IPS-18a (cell line): ENCODE measurements around the gene SOX5.
"Not testable (repeated sequence)": the region's sequence is repeated elsewhere in the genome, so short reads cannot be mapped to it uniquely, and the experiment has no call there.

ENCODE experiments used
- H3K27ac ChIP-seq: one replicate; pipeline ENCODE4 v1.5.1; 2013; ENCODE audit warnings: low read length
- H3K27me3 ChIP-seq: one replicate; pipeline ENCODE4 v1.6.1; 2013; ENCODE audit warnings: mild to moderate bottlenecking, low read length; ENCODE audit not compliant: control insufficient read depth, insufficient read depth
- H3K36me3 ChIP-seq: one replicate; pipeline ENCODE4 v1.6.1; 2013; ENCODE audit warnings: low read depth, low read length; ENCODE audit not compliant: control insufficient read depth
- H3K4me1 ChIP-seq: one replicate; pipeline ENCODE4 v1.6.1; 2013; ENCODE audit warnings: low read depth, low read length; ENCODE audit not compliant: control insufficient read depth
- H3K4me3 ChIP-seq: one replicate; pipeline ENCODE4 v1.5.1; 2013; ENCODE audit warnings: low read length
- H3K9ac ChIP-seq: one replicate; pipeline ENCODE4 v1.6.1; 2013; ENCODE audit warnings: mild to moderate bottlenecking, low read length, moderate library complexity
- H3K9me3 ChIP-seq: one replicate; pipeline ENCODE4 v1.6.1; 2013; ENCODE audit warnings: low read depth, low read length; ENCODE audit not compliant: control insufficient read depth

The SOX5 gene

DNA sequence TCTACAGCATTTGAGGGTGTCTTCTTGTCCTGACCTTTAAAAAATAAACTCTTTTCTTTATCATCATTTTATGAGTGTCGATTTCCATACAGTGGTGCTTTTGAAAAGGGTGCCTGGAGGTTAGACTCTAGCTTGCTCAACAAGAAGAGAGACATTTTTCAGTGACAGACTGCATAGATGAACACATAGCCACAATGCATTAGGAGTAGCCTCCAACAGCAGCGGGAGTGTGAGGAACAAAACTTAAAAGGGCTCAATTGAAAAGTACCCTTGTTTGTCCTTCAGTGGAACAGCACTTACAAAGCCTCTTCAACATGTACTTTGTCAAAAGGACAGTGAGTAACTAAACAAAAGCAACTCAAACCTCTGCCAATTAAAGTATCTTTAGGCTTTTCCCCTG lies 119.3 kb downstream of the SOX5 start:
- H3K9me3 ChIP-seq = no peaks in the 10 kb centered on the region
- H3K9ac ChIP-seq = no peak overlapping the region
- H3K27me3 ChIP-seq = no peaks in the 10 kb centered on the region
- peaks cover 4% of the 10 kb centered on the region for H3K4me1 ChIP-seq
- no peak overlapping the region for H3K4me3 ChIP-seq
- no peak overlapping the region for H3K27ac ChIP-seq
- H3K36me3 ChIP-seq = no peaks in the 10 kb centered on the region

DNA sequence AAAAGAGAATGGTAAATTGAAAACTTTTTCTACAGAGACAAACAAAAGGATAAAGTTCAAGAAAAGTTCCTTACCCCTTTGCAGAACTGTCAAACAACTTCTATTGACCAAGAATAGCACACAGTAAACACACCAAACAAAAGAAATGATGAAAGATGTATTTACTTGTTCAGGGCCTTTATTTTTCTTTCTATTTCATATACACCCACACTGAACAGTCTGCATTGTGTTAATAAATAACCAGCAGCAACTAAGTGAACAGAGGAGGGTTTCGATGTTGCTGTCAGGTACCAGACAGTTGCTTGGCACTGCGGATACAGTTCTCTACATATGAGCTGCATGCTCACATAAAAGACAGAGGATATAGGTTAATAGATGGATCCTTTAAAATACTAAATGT lies 122.1 kb downstream of the SOX5 start:
- H3K36me3 ChIP-seq = no peaks in the 10 kb centered on the region
- peaks cover 4% of the 10 kb centered on the region for H3K4me1 ChIP-seq
- no peaks in the 10 kb centered on the region for H3K27me3 ChIP-seq
- H3K9me3 ChIP-seq = no peaks in the 10 kb centered on the region
- no peak overlapping the region for H3K27ac ChIP-seq
- no peak overlapping the region for H3K9ac ChIP-seq
- H3K4me3 ChIP-seq = no peak overlapping the region

DNA sequence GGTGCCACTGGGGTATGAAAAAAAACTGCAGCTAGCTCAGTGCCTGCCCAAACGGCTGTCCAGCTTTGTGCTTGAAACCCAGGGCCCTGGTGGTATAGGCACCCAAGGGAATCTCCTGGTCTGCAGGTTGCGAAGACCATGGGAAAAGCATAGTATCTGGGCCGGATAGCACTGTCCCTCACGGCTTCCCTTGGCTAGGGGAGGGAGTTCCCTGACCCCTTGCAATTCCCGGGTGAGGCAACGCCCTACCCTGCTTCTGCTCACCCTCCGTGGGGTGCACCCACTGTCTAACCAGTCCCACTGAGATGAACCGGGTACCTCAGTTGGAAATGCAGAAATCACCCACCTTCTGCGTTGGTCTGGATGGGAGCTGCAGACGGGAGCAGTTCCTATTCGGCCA lies 124.3 kb downstream of the SOX5 start:
- not testable (repeated sequence) for H3K4me3 ChIP-seq, H3K9ac ChIP-seq, H3K4me1 ChIP-seq, H3K27me3 ChIP-seq, H3K9me3 ChIP-seq, H3K36me3 ChIP-seq, H3K27ac ChIP-seq

DNA sequence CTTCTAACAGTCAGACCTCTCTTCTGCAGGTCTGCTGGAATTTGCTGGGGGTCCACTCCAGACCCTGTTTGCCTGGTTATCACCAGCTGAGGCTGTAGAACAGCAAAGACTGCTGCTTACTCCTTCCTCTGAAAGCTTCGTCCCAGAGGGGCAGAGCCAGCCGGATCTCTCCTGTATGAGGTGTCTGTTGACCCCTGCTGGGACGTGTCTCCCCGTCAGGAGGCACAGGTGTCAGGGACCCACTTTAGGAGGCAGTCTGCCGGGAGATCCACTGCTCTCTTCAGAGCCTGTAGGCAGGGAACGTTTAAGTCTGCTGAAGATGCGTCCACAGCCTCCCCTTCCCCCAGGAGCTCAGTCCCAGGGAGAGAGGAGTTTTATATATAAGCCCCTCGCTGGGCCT lies 125.1 kb downstream of the SOX5 start:
- H3K4me1 ChIP-seq = no peaks in the 10 kb centered on the region
- no peak overlapping the region for H3K4me3 ChIP-seq
- no peaks in the 10 kb centered on the region for H3K36me3 ChIP-seq
- no peaks in the 10 kb centered on the region for H3K27me3 ChIP-seq
- no peak overlapping the region for H3K27ac ChIP-seq
- no peaks in the 10 kb centered on the region for H3K9me3 ChIP-seq
- no peak overlapping the region for H3K9ac ChIP-seq

DNA sequence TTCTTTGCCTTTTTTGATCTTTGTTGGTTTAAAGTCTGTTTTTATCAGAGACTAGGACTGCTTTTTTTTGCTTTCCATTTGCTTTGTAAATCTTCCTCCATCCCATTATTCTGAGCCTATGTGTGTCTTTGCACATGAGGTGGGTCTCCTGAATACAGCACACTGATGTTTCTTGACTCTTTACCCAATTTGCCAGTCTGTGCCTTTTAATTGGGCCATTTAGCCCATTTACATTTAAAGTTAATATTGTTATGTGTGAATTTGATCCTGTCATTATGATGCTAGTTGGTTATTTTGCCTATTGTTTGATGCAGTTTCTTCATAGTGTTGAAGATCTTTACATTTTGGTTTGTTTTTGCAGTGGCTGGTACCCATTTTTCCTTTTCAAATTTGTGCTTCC lies 126.6 kb downstream of the SOX5 start:
- H3K4me1 ChIP-seq, H3K27me3 ChIP-seq, H3K36me3 ChIP-seq, H3K9me3 ChIP-seq, H3K9ac ChIP-seq, H3K27ac ChIP-seq, H3K4me3 ChIP-seq: not testable (repeated sequence)

DNA sequence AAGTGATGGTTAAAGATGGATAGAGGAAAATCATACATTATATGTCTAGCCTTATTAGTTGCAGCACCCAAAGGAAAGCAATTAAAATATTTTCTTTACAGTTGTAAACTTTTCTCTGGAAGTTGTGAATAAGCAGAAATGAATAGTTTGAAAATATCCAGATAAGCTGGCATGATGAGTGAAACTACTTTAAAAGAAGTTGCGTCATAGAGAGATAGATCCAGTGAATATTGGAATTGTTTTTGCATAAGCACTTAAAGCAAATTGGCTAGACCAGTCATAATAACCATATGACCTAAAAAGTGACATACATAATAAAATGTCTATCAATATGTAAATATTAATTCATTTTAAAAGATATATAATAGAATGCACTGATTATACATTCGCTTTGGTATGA lies 132.1 kb downstream of the SOX5 start:
- peaks cover 7% of the 10 kb centered on the region for H3K4me1 ChIP-seq
- H3K9ac ChIP-seq = no peak overlapping the region
- no peak overlapping the region for H3K27ac ChIP-seq
- no peaks in the 10 kb centered on the region for H3K27me3 ChIP-seq
- no peaks in the 10 kb centered on the region for H3K36me3 ChIP-seq
- no peak overlapping the region for H3K4me3 ChIP-seq
- H3K9me3 ChIP-seq = no peaks in the 10 kb centered on the region

DNA sequence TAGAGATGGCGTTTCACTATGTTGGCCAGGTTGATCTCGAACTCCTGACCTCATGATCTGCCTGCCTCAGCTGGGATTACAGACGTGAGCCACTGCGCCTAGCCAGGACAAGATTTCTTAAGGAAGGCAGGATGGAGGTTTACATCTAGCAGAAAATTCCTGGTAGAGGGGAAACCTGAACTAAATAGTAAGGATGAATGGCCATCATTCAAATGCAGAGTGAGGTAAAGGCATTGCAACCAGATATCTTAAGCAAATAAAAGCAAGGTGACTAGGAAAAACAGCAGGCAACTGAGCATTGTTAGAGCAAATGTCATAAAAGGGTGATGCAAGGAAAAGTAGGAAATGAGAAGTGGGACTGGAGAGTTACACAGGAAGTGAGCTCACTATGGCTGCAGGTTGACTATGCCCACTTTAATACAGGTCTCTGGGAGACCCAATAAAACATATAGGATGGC lies 133.0 kb downstream of the SOX5 start:
- H3K27ac ChIP-seq = no peak overlapping the region
- H3K4me3 ChIP-seq = no peak overlapping the region
- H3K36me3 ChIP-seq = no peaks in the 10 kb centered on the region

DNA sequence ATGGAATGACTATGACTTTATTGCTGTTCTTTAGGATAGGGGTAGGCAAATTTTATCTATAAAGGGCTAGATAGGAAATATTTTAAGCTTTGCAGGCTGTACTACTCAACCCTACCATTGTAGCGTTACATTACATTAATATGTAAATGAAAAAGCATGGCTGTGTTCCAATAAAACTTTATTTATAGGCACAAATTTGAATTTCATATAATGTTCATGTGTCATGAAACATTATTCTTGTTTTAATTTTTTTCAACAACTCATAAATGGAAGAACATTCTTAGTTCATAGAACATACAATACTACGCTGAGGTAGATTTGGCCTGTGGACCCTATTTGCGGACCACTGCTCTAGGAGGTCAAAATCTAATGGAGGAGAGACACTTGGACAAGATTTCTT lies 133.7 kb downstream of the SOX5 start:
- Histone ChIP-seq H3K27ac (no peak overlapping the region), H3K36me3 (no peaks in the 10 kb centered on the region), H3K9ac (no peak overlapping the region), H3K9me3 (no peaks in the 10 kb centered on the region), H3K4me1 (peaks cover 7% of the 10 kb centered on the region), H3K4me3 (no peak overlapping the region), H3K27me3 (no peaks in the 10 kb centered on the region)

More for the DNA sequence above, 133.0 kb downstream of the SOX5 start:
- H3K9ac ChIP-seq = no peak overlapping the region
- no peaks in the 10 kb centered on the region for H3K9me3 ChIP-seq
- H3K4me1 ChIP-seq = peaks cover 7% of the 10 kb centered on the region
- H3K27me3 ChIP-seq = no peaks in the 10 kb centered on the region

DNA sequence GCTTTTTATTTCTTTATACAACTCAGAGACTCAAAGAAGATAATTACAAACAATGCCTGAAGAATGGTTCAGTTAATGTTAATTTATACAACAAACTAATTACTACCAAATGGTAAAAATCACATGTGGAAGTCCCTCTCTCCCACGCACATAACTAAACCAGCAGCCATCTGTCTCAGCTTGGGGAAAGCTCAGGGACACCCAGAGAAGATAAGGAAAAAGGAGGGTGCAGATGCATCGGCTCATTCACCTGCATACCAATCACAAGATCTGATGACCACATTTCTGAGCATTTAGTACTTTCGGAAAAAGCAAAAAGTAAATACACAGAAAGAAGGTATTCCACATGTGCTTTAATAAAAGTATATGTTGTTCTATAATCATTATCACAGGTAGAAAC lies 136.3 kb downstream of the SOX5 start:
- Histone ChIP-seq H3K27me3 (no peaks in the 10 kb centered on the region), H3K36me3 (no peaks in the 10 kb centered on the region), H3K4me3 (no peak overlapping the region), H3K9ac (no peak overlapping the region), H3K9me3 (no peaks in the 10 kb centered on the region), H3K27ac (no peak overlapping the region), H3K4me1 (peaks cover 7% of the 10 kb centered on the region)

DNA sequence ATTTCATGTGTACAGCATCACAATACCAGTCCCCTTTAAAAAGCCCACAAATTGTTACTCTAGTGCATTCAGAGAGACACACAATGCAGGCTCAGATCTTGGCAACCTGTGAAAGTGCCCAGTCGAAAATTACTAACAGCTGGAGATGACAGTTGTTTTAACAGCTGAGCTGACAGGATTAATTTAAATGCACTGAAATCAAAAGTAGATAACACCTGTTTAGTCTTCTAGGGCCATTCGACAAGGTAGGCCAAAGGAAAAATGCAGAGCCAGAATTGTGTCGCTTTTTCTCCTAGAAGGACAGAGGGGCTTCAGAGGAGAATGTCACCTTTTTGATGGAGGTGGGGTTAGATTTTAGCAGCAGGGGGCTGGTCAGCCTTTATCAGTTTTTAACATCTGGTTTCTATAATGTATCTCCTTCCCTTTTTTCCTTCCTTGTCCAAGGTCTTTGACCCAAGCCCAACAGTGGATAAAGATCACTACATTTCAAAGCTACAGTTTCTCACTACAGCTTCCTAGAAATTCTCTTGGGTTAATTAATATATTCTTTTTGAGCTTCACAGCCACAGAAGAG lies 139.1 kb downstream of the SOX5 start:
- Histone ChIP-seq H3K4me1 (no peaks in the 10 kb centered on the region), H3K4me3 (no peak overlapping the region), H3K27ac (no peak overlapping the region), H3K9me3 (no peaks in the 10 kb centered on the region), H3K27me3 (no peaks in the 10 kb centered on the region), H3K9ac (no peak overlapping the region), H3K36me3 (no peaks in the 10 kb centered on the region)

DNA sequence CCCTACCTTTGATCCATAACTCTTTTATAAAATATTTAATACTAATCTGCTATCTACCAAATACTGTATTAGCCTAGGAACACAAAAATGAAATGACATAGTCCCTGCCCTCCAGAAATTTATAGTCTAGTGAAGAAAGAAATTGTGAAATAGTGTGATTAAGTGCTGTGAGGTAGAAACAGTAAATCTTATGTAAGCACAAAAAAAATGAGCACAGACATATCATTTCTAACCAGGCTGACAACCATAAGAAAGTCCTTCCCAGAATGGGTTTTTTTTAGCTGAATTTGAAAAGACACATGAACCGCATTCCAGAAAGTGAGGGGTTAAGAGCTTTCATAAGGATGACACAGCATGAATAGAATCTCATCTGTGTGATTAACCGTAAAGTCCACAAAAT lies 145.9 kb downstream of the SOX5 start:
- Histone ChIP-seq H3K9ac (no peak overlapping the region), H3K27ac (no peak overlapping the region), H3K4me3 (no peak overlapping the region), H3K9me3 (no peaks in the 10 kb centered on the region), H3K27me3 (no peaks in the 10 kb centered on the region), H3K36me3 (no peaks in the 10 kb centered on the region), H3K4me1 (no peaks in the 10 kb centered on the region)

DNA sequence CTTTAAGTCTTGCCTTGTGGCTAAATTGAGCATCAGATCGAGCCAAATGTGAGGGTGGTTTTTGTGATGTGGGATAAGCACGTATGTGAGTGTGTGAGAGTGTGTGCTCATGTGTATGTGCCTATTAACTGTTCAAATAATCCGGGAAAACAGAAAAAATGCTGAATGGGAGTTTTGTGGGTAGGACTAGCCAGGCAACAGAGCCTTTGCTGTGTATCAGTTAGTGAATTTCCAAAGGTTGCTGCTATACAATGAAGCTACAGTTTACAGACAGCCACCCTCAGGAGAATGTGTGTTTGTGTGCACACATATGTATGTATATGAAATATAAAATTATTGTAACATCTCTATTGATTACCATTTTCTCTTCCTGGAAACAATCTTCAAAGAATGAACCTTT lies 154.0 kb downstream of the SOX5 start:
- no peaks in the 10 kb centered on the region for H3K9me3 ChIP-seq
- H3K9ac ChIP-seq = no peak overlapping the region
- no peak overlapping the region for H3K4me3 ChIP-seq
- no peaks in the 10 kb centered on the region for H3K4me1 ChIP-seq
- H3K36me3 ChIP-seq = no peaks in the 10 kb centered on the region
- H3K27me3 ChIP-seq = no peaks in the 10 kb centered on the region
- H3K27ac ChIP-seq = no peak overlapping the region
